HCT116 (cell line): ENCODE data around the gene NMNAT3. TPM values are rescaled to one million over a fixed set of nuclear protein-coding genes. Genes with fewer than 3 reads are reported as not detected.

Experiments
- ATAC-seq: fragments of 200-7000 bp; cut with Tn5 transposase; 2 replicates; pipeline ENCODE4 v1.9.1; 2020; ENCODE audit warnings: mild to moderate bottlenecking, moderate library complexity
- BruUV-seq: library from RNA; stranded (reverse); fragments of 400-500 nt; replicated peaks from 2 replicates; lab custom pipeline; 2021; lab: Mats Ljungman, UMichigan
- CTCF ChIA-PET: fragments of 300-600 bp; sonication (Branson Sonifier 250); formaldehyde crosslinking; loops from one replicate; lab custom pipeline; 2021; ENCODE audit warnings: antibody characterized with exemption; lab: Charles Lee
- POLR2A ChIA-PET: fragments of 300-600, 350-600 bp; sonication (Branson Sonifier 250); formaldehyde crosslinking; loops from one replicate; lab custom pipeline; 2021; ENCODE audit warnings: antibody characterized with exemption; lab: Charles Lee
- RAD21 ChIA-PET, 2 experiments: fragments of 300-600 bp; sonication (Branson Sonifier 250); formaldehyde crosslinking; loops; one replicate each; lab custom pipeline; 2023; ENCODE audit warnings: low total read pairs in 2 of 2; ENCODE audit not compliant: uncharacterized antibody in 2 of 2, unreplicated experiment in 2 of 2, low non-redundant PET in 1 of 2; lab: Charles Lee
- DNase-seq: peaks from one replicate; pipeline ENCODE4 v3.0.0-alpha.2; 2010; ENCODE audit warnings: low read depth, low spot score
- H2AFZ ChIP-seq: fragments of 200-600 bp; shearing (Covaris generic), sonication (generic); 2 replicates; pipeline ENCODE4 v1.6.1; 2017; ENCODE audit warnings: low read depth, mixed run types, mixed read lengths, antibody characterized with exemption, low read length; ENCODE audit not compliant: poor library complexity, severe bottlenecking
- H3K27ac ChIP-seq: 2 replicates; pipeline ENCODE4 v1.5.1; 2012; ENCODE audit warnings: low read depth, low read length
- H3K27me3 ChIP-seq: fragments of 200-600 bp; sonication (generic); 2 replicates; pipeline ENCODE4 v1.6.1; 2016; ENCODE audit warnings: mixed run types, low read length, mixed read lengths; ENCODE audit not compliant: insufficient read depth
- H3K36me3 ChIP-seq, 2 experiments: fragments of 200-500 bp in 1 of 2; fragments of 200-600 bp in 1 of 2; sonication (Bioruptor generic) in 1 of 2; sonication (generic) in 1 of 2; 2 replicates each; pipeline versions ENCODE4 v1.5.1 to v1.6.1; 2014 to 2016; ENCODE audit warnings: low read length in 2 of 2, inconsistent platforms in 1 of 2, mixed read lengths in 1 of 2, mixed run types in 1 of 2; ENCODE audit not compliant: insufficient read depth in 2 of 2, control insufficient read depth in 1 of 2
- H3K4me1 ChIP-seq, 2 experiments: fragments of 200-600 bp in 1 of 2; sonication (generic) in 1 of 2; 2 replicates each; pipeline versions ENCODE4 v1.5.1 to v1.6.1; 2012 to 2017; ENCODE audit warnings: low read length in 2 of 2, inconsistent platforms in 1 of 2, mild to moderate bottlenecking in 1 of 2, mixed read lengths in 1 of 2, mixed run types in 1 of 2, moderate library complexity in 1 of 2; ENCODE audit not compliant: insufficient read depth in 2 of 2, control insufficient read depth in 1 of 2
- H3K4me2 ChIP-seq: fragments of 200-600 bp; sonication (generic); 2 replicates; pipeline ENCODE4 v1.6.1; 2017; ENCODE audit warnings: mixed run types, low read length, mixed read lengths
- H3K4me3 ChIP-seq, 2 experiments: fragments of 200-600 bp in 1 of 2; sonication (generic) in 1 of 2; replicated peaks in 1 of 2; 2 replicates each; pipeline ENCODE4 v1.5.1; 2011 to 2016; ENCODE audit warnings: low read length in 2 of 2, control low read depth in 1 of 2, low read depth in 1 of 2, mild to moderate bottlenecking in 1 of 2, mixed read lengths in 1 of 2, mixed run types in 1 of 2
- H3K79me2 ChIP-seq: fragments of 200-600 bp; sonication (generic); 2 replicates; pipeline ENCODE4 v1.6.1; 2017; ENCODE audit warnings: mild to moderate bottlenecking, mixed run types, low read length, moderate library complexity, mixed read lengths; ENCODE audit not compliant: insufficient read depth
- H3K9ac ChIP-seq: fragments of 200-600 bp; sonication (generic); 2 replicates; pipeline ENCODE4 v1.6.1; 2016; ENCODE audit warnings: low read length, mixed read lengths
- H3K9me2 ChIP-seq: fragments of 200-600 bp; sonication (generic), shearing (Covaris generic); 2 replicates; pipeline ENCODE4 v1.6.1; 2017; ENCODE audit warnings: mixed run types, mild to moderate bottlenecking, moderate library complexity; ENCODE audit not compliant: insufficient read depth
- H3K9me3 ChIP-seq, 2 experiments: fragments of 200-500 bp in 1 of 2; fragments of 200-600 bp in 1 of 2; sonication (Bioruptor generic) in 1 of 2; sonication (generic) in 1 of 2; 2 replicates each; pipeline ENCODE4 v1.6.1; 2014 to 2017; ENCODE audit warnings: low read length in 2 of 2, mixed read lengths in 2 of 2, inconsistent platforms in 1 of 2, low read depth in 1 of 2, mild to moderate bottlenecking in 1 of 2, mixed run types in 1 of 2, moderate library complexity in 1 of 2; ENCODE audit not compliant: control insufficient read depth in 1 of 2, insufficient read depth in 1 of 2
- H4K20me1 ChIP-seq: fragments of 200-600 bp; sonication (generic), shearing (Covaris generic); 2 replicates; pipeline ENCODE4 v1.6.1; 2017; ENCODE audit warnings: mixed run types, mild to moderate bottlenecking, moderate library complexity; ENCODE audit not compliant: insufficient read depth
- CBX3 ChIP-seq: IDR thresholded peaks from 2 replicates; pipeline ENCODE4 v1.6.1; 2012; ENCODE audit warnings: low read depth
- CEBPB ChIP-seq: IDR thresholded peaks from 2 replicates; pipeline ENCODE4 v1.6.1; 2012; ENCODE audit warnings: low read depth
- EGR1 ChIP-seq: IDR thresholded peaks from 2 replicates; pipeline ENCODE4 v1.6.1; 2012; ENCODE audit warnings: low read depth
- ELF1 ChIP-seq: IDR thresholded peaks from 2 replicates; pipeline ENCODE4 v1.6.1; 2012; ENCODE audit warnings: low read depth, borderline replicate concordance
- EZH2phosphoT487 ChIP-seq: fragments of 200-600 bp; IDR thresholded peaks from 2 replicates; pipeline ENCODE4 v1.6.1; 2018; ENCODE audit warnings: antibody characterized with exemption, borderline replicate concordance
- JUND ChIP-seq: IDR thresholded peaks from 2 replicates; pipeline ENCODE4 v1.6.1; 2012
- POLR2A ChIP-seq: IDR thresholded peaks from 2 replicates; pipeline ENCODE4 v1.7.0; 2011; ENCODE audit warnings: borderline replicate concordance; ENCODE audit not compliant: insufficient read depth, insufficient read length; ENCODE audit errors: extremely low read depth
- POLR2AphosphoS5 ChIP-seq: IDR thresholded peaks from 2 replicates; pipeline ENCODE4 v1.6.1; 2011; ENCODE audit warnings: mild to moderate bottlenecking, low read depth, low read length, moderate library complexity
- RAD21 ChIP-seq: IDR thresholded peaks from 2 replicates; pipeline ENCODE4 v1.6.1; 2012; ENCODE audit warnings: low read depth, mild to moderate bottlenecking
- SRF ChIP-seq: IDR thresholded peaks from 2 replicates; pipeline ENCODE4 v1.6.1; 2012; ENCODE audit warnings: low read depth
- TCF7L2 ChIP-seq: IDR thresholded peaks from 2 replicates; pipeline ENCODE4 v1.7.0; 2011; ENCODE audit warnings: borderline replicate concordance, inconsistent platforms; ENCODE audit not compliant: insufficient read depth, insufficient read length; ENCODE audit errors: extremely low read depth
- YY1 ChIP-seq: IDR thresholded peaks from 2 replicates; pipeline ENCODE4 v1.6.1; 2011; ENCODE audit warnings: low read length, low read depth, moderate library complexity, mild to moderate bottlenecking; ENCODE audit not compliant: insufficient replicate concordance; ENCODE audit errors: extremely low read depth
- intact Hi-C: fragments of 100-400 bp; cut with micrococcal nuclease; formaldehyde crosslinking; loops from 2 replicates; pipeline ENCODE4 v1.10.0; 2022
- total RNA-seq: library from RNA; stranded (reverse); gene quantifications from one replicate; pipeline ENCODE4 v1.2.1, GENCODE V29; 2021; ENCODE audit not compliant: unreplicated experiment
- TF ChIP-seq, protein P1 (sequence below): IDR thresholded peaks from 2 replicates; pipeline ENCODE4 v1.6.1; 2012
- TF ChIP-seq, protein P2 (sequence below): IDR thresholded peaks from 2 replicates; pipeline ENCODE4 v1.6.1; 2012; ENCODE audit warnings: low read depth
- TF ChIP-seq, protein P3 (sequence below), 3 experiments: fragments of 200-600 bp in 1 of 3; sonication (generic) in 1 of 3; IDR thresholded peaks in 2 of 3; conservative IDR thresholded peaks in 1 of 3; 2 replicates each; pipeline ENCODE4 v1.5.1; 2012 to 2017; ENCODE audit warnings: low read depth in 2 of 3, low read length in 2 of 3, antibody characterized with exemption in 1 of 3, borderline replicate concordance in 1 of 3, control low read depth in 1 of 3, mild to moderate bottlenecking in 1 of 3, mixed read lengths in 1 of 3, mixed run types in 1 of 3, moderate library complexity in 1 of 3; ENCODE audit not compliant: insufficient read depth in 1 of 3
- TF ChIP-seq, protein P4 (sequence below): IDR thresholded peaks from 2 replicates; pipeline ENCODE4 v1.6.1; 2012

NMNAT3 gene
- total RNA-seq, 1 experiment from 2014 or later, result 5.7 TPM

DNA sequence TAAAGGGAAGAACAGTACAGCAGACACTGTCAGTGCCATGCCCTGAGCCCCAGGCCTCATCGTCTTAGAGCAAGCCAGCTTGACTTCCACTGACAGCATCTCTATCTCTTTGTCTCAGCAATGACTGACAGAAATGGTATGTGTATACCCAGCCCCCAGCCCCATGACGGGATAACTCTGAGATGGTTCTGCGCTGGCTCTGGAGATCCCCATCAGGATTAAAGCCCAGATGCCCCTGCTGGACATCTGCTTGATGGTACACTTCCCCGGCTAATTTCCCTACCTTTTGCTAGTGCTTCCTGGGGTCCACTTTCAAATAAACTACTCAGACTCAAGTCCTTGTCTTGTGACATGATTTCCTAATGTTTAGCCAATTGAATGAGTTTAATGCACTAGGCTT lies 7.6 kb downstream of the NMNAT3 start (continued):
- no peak for TF ChIP-seq YY1

DNA sequence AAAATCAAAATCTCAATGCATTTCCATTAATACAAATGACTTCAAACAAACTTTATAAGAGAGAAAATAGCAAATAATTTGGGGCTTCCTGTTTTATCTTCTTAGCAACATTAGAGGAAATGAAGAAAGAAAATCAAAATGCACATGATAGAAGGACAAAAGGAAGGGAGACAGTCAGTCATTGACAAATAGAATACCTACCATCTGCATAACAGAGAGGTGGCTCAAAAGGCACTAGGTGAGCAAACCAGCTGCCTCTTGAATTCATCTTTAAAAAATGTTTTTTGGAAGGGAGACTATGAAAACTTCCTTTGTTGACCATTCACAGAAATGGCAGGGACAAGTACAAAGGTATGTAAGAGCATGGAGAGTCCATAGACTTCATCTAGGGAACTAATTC lies 9.4 kb downstream of the NMNAT3 start:
- no peak overlapping the region for H3K9ac ChIP-seq
- BruUV-seq, result no TSS peak
- no peaks in the 10 kb centered on the region for H3K4me1 ChIP-seq
- H3K9me3 ChIP-seq, result no peaks in the 10 kb centered on the region
- H3K27me3 ChIP-seq, result no peaks in the 10 kb centered on the region
- no peaks in the 10 kb centered on the region for H3K9me2 ChIP-seq
- H3K27ac ChIP-seq, result no peak overlapping the region
- no peak overlapping the region for H2AFZ ChIP-seq
- DNase-seq, result no peak
- H4K20me1 ChIP-seq, result no peaks in the 10 kb centered on the region
- ChIA-PET CTCF (no interaction called here), POLR2A (no interaction called here), RAD21 (no interaction called here)
- H3K4me2 ChIP-seq, result no peak overlapping the region
- H3K79me2 ChIP-seq, result no peaks in the 10 kb centered on the region
- TF ChIP-seq CEBPB (no peak), ELF1 (no peak), EGR1 (no peak), RAD21 (no peak), POLR2A (no peak), YY1 (no peak), JUND (no peak), EZH2phosphoT487 (no peak), CBX3 (no peak), TCF7L2 (no peak), SRF (no peak), POLR2AphosphoS5 (no peak)
- TF ChIP-seq, protein P1, sequence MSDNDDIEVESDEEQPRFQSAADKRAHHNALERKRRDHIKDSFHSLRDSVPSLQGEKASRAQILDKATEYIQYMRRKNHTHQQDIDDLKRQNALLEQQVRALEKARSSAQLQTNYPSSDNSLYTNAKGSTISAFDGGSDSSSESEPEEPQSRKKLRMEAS, result no peak
- TF ChIP-seq, protein P2, sequence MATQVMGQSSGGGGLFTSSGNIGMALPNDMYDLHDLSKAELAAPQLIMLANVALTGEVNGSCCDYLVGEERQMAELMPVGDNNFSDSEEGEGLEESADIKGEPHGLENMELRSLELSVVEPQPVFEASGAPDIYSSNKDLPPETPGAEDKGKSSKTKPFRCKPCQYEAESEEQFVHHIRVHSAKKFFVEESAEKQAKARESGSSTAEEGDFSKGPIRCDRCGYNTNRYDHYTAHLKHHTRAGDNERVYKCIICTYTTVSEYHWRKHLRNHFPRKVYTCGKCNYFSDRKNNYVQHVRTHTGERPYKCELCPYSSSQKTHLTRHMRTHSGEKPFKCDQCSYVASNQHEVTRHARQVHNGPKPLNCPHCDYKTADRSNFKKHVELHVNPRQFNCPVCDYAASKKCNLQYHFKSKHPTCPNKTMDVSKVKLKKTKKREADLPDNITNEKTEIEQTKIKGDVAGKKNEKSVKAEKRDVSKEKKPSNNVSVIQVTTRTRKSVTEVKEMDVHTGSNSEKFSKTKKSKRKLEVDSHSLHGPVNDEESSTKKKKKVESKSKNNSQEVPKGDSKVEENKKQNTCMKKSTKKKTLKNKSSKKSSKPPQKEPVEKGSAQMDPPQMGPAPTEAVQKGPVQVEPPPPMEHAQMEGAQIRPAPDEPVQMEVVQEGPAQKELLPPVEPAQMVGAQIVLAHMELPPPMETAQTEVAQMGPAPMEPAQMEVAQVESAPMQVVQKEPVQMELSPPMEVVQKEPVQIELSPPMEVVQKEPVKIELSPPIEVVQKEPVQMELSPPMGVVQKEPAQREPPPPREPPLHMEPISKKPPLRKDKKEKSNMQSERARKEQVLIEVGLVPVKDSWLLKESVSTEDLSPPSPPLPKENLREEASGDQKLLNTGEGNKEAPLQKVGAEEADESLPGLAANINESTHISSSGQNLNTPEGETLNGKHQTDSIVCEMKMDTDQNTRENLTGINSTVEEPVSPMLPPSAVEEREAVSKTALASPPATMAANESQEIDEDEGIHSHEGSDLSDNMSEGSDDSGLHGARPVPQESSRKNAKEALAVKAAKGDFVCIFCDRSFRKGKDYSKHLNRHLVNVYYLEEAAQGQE, result no peak
- TF ChIP-seq, protein P3, sequence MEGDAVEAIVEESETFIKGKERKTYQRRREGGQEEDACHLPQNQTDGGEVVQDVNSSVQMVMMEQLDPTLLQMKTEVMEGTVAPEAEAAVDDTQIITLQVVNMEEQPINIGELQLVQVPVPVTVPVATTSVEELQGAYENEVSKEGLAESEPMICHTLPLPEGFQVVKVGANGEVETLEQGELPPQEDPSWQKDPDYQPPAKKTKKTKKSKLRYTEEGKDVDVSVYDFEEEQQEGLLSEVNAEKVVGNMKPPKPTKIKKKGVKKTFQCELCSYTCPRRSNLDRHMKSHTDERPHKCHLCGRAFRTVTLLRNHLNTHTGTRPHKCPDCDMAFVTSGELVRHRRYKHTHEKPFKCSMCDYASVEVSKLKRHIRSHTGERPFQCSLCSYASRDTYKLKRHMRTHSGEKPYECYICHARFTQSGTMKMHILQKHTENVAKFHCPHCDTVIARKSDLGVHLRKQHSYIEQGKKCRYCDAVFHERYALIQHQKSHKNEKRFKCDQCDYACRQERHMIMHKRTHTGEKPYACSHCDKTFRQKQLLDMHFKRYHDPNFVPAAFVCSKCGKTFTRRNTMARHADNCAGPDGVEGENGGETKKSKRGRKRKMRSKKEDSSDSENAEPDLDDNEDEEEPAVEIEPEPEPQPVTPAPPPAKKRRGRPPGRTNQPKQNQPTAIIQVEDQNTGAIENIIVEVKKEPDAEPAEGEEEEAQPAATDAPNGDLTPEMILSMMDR (IDR thresholded peaks at IDR 0.05 in 2 of 3, conservative IDR thresholded peaks at IDR 0.05 in 1 of 3; ENCODE audit: borderline replicate concordance in 1 of 3, insufficient read depth in 1 of 3, low read depth in 2 of 3, low read length in 2 of 3), result no peak
- TF ChIP-seq, protein P4, sequence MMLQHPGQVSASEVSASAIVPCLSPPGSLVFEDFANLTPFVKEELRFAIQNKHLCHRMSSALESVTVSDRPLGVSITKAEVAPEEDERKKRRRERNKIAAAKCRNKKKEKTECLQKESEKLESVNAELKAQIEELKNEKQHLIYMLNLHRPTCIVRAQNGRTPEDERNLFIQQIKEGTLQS, result no peak
- no peak overlapping the region for H3K4me3 ChIP-seq
- intact Hi-C loops, result no loop called here
- no peaks in the 10 kb centered on the region for H3K36me3 ChIP-seq
- no peak for ATAC-seq
